K562 (cell line): ENCODE measurements around the gene GLMN. TPM values are rescaled to one million over a fixed set of nuclear protein-coding genes. Genes with fewer than 3 reads are reported as not detected.

Source experiments
- CXXC5 ChIP-seq: fragments of 250-450 bp; sonication (Bioruptor Pico); IDR thresholded peaks from 2 replicates; pipeline ENCODE4 v1.8.0; 2022; ENCODE audit warnings: inconsistent platforms, mild to moderate bottlenecking, moderate library complexity
- EGR1 ChIP-seq: fragments of 450-650 bp; conservative IDR thresholded peaks from 2 replicates; pipeline ENCODE4 v1.6.1; 2017; ENCODE audit warnings: mild to moderate bottlenecking
- HNRNPK ChIP-seq: fragments of 200-400 bp; formaldehyde crosslinking; IDR thresholded peaks from one replicate; pipeline ENCODE4 v1.6.1; 2018; ENCODE audit warnings: mild to moderate bottlenecking, low read depth, low read length; ENCODE audit not compliant: poor library complexity, severe bottlenecking
- HNRNPL ChIP-seq: fragments of 200-400 bp; formaldehyde crosslinking; IDR thresholded peaks from 2 replicates; pipeline ENCODE4 v1.6.1; 2017; ENCODE audit warnings: low read depth, mild to moderate bottlenecking, low read length
- MBD2 ChIP-seq: sonication (generic); IDR thresholded peaks from 2 replicates; pipeline ENCODE4 v1.6.1; 2016; ENCODE audit warnings: low read depth, borderline replicate concordance
- PHF20 ChIP-seq: fragments of 450-650 bp; IDR thresholded peaks from 2 replicates; pipeline ENCODE4 v1.6.1; 2018; ENCODE audit not compliant: partially characterized antibody
- ZNF324 ChIP-seq: fragments of 250-450 bp; sonication (Bioruptor Pico); IDR thresholded peaks from 2 replicates; pipeline ENCODE4 v1.4.0; 2020; ENCODE audit warnings: mild to moderate bottlenecking
- ZNF830 ChIP-seq: fragments of 250-450 bp; sonication (Bioruptor Pico); IDR thresholded peaks from 2 replicates; pipeline ENCODE4 v1.5.0; 2021; ENCODE audit warnings: mild to moderate bottlenecking
- polyA plus RNA-seq, 8 experiments: library from polyadenylated mRNA; depleted of rRNA in 4 of 8; stranded (reverse) in 5 of 8; unstranded in 3 of 8; fragments of >200 nt; fragmentation: Nextera tagmentation in 2 of 8; fragmentation: Illumina TruSeq in 1 of 8; extraction: Ambion mirVana in 2 of 8; extraction: Trizol in 1 of 8; gene quantifications; 2 replicates each; pipeline versions ENCODE4 v1.2.1 to v1.2.3, GENCODE V29; 2011 to 2014; ENCODE audit warnings: inconsistent platforms in 1 of 8, missing spikeins in 1 of 8
- total RNA-seq, 7 experiments: library from RNA; depleted of rRNA in 6 of 7; stranded (reverse); fragments of >200 nt in 6 of 7; fragmentation: Illumina TruSeq in 2 of 7; extraction: Trizol in 2 of 7; gene quantifications; 2 replicates each; pipeline versions ENCODE4 v1.2.1 to v1.2.3, GENCODE V29; 2011 to 2021; ENCODE audit warnings: low replicate concordance in 1 of 7
- TF ChIP-seq, protein P1 (sequence below): fragments of 450-650 bp; IDR thresholded peaks from 2 replicates; pipeline ENCODE4 v1.6.1; 2014; ENCODE audit warnings: low read depth, mild to moderate bottlenecking, moderate library complexity, borderline replicate concordance
- TF ChIP-seq, protein P2 (sequence below): sonication (generic); formaldehyde crosslinking; IDR thresholded peaks from 2 replicates; pipeline ENCODE4 v1.8.0; 2022; ENCODE audit warnings: mild to moderate bottlenecking, missing genetic modification reagents
- TF ChIP-seq, protein P3 (sequence below): fragments of 450-650 bp; formaldehyde crosslinking; IDR thresholded peaks from 2 replicates; pipeline ENCODE4 v1.4.0; 2022; ENCODE audit warnings: missing genetic modification characterization
- TF ChIP-seq, protein P4 (sequence below): fragments of 200-800 bp; sonication (Bioruptor generic); IDR thresholded peaks from 2 replicates; pipeline ENCODE4 v1.6.1; 2017; ENCODE audit warnings: missing genetic modification characterization, missing compliant biosample characterization
- TF ChIP-seq, protein P5 (sequence below): IDR thresholded peaks from 2 replicates; pipeline ENCODE4 v1.6.1; 2014; ENCODE audit warnings: antibody characterized with exemption
- TF ChIP-seq, protein P6 (sequence below): fragments of 450-650 bp; formaldehyde crosslinking; IDR thresholded peaks from 2 replicates; pipeline ENCODE4 v1.4.0; 2022; ENCODE audit warnings: missing genetic modification characterization

GLMN gene
- total and polyA plus RNA-seq, 9 of the 15 experiments (the other 6 are each of a cell fraction or from before 2014, with no cell fraction given) = 13.0 to 24.8 (median 19.0) TPM

DNA sequence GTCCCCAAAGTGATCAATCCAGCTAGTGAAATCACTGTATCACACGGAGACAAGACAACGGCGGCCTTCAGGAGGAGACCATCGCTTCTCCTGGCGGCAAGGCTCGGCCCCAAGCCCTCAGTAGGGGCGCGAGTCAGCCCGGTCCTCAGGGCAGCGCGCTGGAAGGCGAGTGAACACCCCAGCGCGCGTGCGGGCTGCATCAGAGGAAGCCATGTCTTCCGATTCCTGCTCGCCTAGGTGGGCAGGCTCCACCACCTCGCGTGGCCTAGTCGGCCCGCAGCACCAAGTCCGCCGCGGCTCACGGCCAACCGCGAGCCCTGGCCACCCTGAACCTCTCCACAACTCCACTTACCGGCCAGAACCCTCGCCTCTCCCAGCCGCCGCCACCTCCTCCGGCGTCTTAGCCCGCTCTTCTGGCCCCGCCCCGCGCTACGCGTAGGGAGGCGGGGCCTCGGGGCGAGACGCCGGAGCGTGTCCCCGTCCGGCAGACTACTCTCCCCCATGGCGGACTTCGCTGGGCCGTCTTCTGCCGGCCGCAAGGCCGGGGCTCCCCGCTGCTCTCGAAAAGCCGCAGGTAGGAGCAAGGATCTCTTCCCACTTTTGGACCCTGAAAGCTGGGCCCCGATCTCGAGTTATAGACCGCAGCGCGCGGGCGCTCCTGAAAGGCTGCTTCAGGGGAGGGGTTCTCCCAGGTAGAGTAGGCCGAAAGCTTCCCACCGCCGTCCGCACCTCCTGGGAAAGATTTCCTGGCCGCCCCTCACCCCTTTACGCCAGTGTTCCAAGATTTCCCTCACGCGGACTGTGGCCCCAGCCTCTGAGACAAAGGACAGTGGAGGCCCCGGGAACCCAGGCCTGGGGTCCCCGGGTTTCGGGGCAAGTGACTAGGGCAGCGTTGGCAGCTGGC is at the start of gene GLMN, which contains the start of gene RPAP2 (continued):
- TF ChIP-seq, protein P1, sequence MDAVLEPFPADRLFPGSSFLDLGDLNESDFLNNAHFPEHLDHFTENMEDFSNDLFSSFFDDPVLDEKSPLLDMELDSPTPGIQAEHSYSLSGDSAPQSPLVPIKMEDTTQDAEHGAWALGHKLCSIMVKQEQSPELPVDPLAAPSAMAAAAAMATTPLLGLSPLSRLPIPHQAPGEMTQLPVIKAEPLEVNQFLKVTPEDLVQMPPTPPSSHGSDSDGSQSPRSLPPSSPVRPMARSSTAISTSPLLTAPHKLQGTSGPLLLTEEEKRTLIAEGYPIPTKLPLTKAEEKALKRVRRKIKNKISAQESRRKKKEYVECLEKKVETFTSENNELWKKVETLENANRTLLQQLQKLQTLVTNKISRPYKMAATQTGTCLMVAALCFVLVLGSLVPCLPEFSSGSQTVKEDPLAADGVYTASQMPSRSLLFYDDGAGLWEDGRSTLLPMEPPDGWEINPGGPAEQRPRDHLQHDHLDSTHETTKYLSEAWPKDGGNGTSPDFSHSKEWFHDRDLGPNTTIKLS = peak; percentile 45; the same call in 1 of the 2 replicates
- TF ChIP-seq MBD2 (peak; percentile 70; the same call in 1 of the 2 replicates), ZNF324 (CRISPR knock-in tag) (no peak), HNRNPL (no peak), PHF20 (peak; percentile 22), CXXC5 (CRISPR knock-in tag) (peak; percentile 85), EGR1 (no peak), ZNF830 (CRISPR knock-in tag) (0 out of 2 replicates have a peak, but pooled peaks have one; percentile 31), HNRNPK (no peak)
- TF ChIP-seq, protein P2, sequence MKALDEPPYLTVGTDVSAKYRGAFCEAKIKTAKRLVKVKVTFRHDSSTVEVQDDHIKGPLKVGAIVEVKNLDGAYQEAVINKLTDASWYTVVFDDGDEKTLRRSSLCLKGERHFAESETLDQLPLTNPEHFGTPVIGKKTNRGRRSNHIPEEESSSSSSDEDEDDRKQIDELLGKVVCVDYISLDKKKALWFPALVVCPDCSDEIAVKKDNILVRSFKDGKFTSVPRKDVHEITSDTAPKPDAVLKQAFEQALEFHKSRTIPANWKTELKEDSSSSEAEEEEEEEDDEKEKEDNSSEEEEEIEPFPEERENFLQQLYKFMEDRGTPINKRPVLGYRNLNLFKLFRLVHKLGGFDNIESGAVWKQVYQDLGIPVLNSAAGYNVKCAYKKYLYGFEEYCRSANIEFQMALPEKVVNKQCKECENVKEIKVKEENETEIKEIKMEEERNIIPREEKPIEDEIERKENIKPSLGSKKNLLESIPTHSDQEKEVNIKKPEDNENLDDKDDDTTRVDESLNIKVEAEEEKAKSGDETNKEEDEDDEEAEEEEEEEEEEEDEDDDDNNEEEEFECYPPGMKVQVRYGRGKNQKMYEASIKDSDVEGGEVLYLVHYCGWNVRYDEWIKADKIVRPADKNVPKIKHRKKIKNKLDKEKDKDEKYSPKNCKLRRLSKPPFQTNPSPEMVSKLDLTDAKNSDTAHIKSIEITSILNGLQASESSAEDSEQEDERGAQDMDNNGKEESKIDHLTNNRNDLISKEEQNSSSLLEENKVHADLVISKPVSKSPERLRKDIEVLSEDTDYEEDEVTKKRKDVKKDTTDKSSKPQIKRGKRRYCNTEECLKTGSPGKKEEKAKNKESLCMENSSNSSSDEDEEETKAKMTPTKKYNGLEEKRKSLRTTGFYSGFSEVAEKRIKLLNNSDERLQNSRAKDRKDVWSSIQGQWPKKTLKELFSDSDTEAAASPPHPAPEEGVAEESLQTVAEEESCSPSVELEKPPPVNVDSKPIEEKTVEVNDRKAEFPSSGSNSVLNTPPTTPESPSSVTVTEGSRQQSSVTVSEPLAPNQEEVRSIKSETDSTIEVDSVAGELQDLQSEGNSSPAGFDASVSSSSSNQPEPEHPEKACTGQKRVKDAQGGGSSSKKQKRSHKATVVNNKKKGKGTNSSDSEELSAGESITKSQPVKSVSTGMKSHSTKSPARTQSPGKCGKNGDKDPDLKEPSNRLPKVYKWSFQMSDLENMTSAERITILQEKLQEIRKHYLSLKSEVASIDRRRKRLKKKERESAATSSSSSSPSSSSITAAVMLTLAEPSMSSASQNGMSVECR (CRISPR knock-in tag) = peak; percentile 78
- TF ChIP-seq, protein P3, sequence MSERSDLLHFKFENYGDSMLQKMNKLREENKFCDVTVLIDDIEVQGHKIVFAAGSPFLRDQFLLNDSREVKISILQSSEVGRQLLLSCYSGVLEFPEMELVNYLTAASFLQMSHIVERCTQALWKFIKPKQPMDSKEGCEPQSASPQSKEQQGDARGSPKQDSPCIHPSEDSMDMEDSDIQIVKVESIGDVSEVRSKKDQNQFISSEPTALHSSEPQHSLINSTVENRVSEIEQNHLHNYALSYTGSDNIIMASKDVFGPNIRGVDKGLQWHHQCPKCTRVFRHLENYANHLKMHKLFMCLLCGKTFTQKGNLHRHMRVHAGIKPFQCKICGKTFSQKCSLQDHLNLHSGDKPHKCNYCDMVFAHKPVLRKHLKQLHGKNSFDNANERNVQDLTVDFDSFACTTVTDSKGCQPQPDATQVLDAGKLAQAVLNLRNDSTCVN (CRISPR knock-in tag) = no peak
- TF ChIP-seq, protein P4, sequence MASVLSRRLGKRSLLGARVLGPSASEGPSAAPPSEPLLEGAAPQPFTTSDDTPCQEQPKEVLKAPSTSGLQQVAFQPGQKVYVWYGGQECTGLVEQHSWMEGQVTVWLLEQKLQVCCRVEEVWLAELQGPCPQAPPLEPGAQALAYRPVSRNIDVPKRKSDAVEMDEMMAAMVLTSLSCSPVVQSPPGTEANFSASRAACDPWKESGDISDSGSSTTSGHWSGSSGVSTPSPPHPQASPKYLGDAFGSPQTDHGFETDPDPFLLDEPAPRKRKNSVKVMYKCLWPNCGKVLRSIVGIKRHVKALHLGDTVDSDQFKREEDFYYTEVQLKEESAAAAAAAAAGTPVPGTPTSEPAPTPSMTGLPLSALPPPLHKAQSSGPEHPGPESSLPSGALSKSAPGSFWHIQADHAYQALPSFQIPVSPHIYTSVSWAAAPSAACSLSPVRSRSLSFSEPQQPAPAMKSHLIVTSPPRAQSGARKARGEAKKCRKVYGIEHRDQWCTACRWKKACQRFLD (CRISPR knock-in tag) = peak; percentile 37; the same call in 1 of the 2 replicates
- TF ChIP-seq, protein P5, sequence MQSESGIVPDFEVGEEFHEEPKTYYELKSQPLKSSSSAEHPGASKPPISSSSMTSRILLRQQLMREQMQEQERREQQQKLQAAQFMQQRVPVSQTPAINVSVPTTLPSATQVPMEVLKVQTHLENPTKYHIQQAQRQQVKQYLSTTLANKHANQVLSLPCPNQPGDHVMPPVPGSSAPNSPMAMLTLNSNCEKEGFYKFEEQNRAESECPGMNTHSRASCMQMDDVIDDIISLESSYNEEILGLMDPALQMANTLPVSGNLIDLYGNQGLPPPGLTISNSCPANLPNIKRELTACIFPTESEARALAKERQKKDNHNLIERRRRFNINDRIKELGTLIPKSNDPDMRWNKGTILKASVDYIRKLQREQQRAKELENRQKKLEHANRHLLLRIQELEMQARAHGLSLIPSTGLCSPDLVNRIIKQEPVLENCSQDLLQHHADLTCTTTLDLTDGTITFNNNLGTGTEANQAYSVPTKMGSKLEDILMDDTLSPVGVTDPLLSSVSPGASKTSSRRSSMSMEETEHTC = no peak
- TF ChIP-seq, protein P6, sequence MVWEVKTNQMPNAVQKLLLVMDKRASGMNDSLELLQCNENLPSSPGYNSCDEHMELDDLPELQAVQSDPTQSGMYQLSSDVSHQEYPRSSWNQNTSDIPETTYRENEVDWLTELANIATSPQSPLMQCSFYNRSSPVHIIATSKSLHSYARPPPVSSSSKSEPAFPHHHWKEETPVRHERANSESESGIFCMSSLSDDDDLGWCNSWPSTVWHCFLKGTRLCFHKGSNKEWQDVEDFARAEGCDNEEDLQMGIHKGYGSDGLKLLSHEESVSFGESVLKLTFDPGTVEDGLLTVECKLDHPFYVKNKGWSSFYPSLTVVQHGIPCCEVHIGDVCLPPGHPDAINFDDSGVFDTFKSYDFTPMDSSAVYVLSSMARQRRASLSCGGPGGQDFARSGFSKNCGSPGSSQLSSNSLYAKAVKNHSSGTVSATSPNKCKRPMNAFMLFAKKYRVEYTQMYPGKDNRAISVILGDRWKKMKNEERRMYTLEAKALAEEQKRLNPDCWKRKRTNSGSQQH = no peak; the same call in 1 of the 2 replicates
